Lung microvascular endothelial cell (primary cell): ENCODE results near the gene LEFTY2. TPM values are rescaled to one million over a fixed set of nuclear protein-coding genes. Genes with fewer than 3 reads are reported as not detected.
A peak's percentile ranks its signal among the peaks of the same experiment; 100 is the strongest.
"Not testable (repeated sequence)": the region's sequence is repeated elsewhere in the genome, so short reads cannot be mapped to it uniquely, and the experiment has no call there.

ENCODE experiments used
- DNase-seq, 2 donors: peaks; one replicate each; pipeline versions ENCODE4 v3.0.0 to v3.0.0-alpha.2; 2010; ENCODE audit warnings: low read depth in 2 of 2
- total RNA-seq: library from RNA; depleted of rRNA; stranded (reverse); fragments of >200 nt; gene quantifications from 2 replicates; pipeline ENCODE4 v1.2.1, GENCODE V29; 2014

LEFTY2 gene
- total RNA-seq, 1 donor from 2014 or later: not detected

DNA sequence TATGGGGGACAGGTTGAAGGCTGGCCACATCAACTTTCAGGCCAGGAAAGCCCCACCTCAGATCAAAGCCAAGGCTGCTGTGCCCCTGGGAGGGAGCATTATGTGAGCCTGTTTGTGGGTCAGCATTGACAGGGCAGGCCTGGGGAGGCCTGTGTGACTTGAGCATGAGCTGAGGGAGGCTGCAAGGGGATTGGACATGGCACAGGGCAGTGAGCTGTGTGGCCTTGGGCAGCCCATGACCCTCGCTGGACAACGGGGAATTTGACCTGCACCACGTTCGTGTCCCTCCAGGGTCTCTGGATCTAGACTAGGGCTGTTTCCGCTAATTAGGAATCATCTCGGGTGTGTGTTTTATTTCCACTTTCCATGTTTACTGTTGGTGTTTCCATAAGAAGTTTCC lies 34.6 kb downstream of the LEFTY2 start:
- no peak for DNase-seq

DNA sequence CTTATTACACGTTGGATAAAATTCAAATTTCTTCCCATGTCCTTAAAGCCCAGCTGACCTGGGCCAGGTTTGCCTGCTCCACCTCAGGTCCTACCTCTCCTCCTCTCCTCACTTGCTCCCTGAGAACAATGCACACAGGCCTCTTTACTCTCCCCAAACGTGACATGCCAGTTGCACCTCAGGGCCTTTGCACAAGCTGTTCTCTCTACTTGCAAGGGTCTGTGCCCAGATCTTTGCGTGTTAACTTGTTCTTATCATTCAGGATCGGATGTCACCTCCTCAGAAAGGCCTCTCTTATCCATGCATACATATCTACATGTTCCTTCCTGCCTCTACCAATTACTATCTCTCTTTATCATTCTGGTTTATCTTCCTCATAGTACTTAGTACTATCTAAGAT lies 37.4 kb downstream of the LEFTY2 start:
- DNase-seq: no peak

DNA sequence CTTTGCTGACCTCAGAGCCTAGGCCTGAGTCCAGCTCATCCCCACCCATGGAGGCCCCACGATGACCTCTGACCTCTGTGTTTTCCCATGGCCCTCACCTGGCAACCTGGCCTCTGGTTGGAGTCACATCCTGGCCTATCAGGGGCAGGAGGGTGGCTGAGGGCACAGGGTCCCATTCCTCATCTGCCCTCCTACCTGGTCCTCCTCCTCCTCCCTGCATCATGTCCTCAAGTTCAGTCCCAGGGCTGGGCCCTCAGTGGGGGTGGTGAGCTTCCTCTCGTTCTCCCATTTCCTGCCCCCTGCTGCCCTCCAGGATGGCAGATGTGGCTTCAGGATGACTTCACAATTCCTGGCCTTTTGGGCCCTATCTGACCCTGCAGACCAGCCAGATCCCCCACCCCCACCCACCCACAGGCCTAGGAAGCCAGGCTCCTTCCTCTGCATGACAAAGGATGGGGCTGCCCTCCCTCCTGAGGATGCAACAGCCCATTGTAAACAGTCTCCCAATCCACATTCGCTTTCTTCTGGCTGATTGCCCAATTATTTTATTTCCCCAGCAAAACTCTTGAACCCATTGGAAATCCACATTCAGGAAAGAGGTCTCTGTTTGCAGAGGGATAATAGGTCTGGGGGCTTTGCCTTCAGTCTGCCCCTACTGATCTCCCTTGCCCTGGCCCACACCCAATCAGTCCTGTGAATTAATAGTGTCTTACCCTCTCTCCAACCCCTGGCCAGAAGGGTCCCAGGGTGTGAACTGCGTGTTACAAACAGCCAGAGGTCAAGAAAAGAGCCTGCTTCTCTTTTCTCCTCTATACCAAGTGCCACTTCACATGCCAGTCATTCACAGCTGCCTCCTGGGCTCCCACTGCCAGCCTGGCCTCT lies 41.7 kb downstream of the LEFTY2 start:
- DNase-seq: peak in 1 of 2 donors; percentile 15

DNA sequence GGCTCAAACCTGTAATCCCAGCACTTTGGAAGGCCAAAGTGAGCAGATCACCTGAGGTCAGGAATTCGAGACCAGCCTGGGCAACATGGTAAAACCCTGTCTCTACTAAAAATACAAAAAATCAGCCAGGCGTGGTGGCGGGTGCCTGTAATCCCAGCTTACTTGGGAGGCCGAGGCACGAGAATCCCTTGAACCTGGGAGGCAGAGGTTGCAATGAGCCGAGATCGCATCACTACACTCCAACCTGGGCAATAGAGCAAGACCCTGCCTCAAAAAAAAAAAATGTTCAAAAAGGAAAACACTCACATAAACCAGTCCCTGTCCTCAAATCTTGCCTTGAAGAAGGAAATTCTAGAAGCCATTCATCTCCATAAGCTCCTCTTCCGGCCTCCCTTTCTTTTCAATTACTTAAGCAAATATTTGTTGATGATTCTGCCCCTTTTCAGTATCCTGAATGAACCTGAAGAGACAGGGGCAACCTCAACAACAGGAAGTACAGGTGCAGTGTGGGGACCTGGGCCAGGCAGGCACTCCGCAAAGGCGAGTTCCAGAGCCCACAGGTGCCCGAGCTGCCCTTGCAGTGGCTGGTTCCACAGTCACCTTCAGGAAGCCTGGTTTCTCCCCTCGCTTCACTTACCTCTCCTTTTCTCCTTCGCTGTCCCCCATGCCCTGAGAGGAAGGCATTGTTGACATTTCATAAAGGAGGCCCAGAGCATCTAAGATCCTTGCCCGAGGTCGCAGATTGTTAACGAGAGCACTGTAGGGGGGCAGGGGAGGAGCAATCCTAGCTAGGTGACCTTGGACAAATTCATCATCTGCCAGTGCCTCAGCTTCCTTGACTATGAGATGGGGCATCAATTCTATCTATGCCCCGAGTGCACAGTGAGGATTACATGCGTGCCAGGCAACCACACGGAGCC lies 43.2 kb downstream of the LEFTY2 start:
- no peak for DNase-seq

DNA sequence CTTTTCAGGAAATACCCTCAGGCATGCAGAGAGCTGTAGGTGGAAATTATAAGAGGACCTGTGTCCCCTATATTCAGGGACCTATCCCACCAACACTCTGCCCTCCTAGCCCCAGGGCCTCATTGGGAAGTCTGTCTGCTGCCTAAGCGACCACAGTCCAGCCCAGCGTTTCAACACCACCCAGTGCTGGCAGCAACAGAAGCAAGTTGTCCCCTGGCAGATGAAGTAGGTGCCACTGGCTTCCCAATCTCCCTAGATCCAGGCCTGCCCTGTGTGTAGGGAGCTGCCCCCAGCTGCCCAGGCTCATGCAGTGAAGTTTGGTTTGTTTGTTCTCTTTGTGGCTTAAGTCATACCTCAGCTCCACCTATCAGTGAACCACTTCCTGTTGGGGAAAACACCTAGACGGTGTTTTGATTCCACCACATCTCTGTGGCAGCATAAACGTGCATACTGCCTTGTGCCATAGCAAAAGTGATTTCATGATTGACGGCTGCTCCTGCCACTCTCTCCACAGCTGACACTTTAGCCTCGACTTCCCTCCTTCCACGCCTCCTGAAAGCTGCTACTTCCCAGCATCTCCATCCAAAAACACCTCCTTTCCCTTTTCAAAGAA lies 44.0 kb downstream of the LEFTY2 start:
- DNase-seq: peak in 1 of 2 donors; percentile 31

DNA sequence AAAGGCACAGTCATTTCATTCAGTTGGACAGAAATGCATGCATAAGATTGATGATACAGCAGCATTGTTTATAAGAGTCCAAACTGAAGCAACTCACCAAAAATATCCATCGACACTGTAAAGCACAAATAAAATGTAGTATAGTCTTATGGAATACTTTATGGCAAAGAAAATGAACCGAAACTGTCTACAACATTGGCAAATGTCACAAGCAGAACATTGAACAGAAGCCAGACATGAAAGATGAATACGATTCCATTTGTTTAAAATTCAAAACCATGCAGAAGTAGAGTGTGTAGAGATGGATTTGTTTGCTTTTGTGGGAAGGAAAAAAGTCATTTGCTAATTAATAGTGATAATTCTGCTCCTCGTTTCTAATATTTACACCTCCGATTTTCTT lies 44.5 kb downstream of the LEFTY2 start:
- no peak for DNase-seq

DNA sequence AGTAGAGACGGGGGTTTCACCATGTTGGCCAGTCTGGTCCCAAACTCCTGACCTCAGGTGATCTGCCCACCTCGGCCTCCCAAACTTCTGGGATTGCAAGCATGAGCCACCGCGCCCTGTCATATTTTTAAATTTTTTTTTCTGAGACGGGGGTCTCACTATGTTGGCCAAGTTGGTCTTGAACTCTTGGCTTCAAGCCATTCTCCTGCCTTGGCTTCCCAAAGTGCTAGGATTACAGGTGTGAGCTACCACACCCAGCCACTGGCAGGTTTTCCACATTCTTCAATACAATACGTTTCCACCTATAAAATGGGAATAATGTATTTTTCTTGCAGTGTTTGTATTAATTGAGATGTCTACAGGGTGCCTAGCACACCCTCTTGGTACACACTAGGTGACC lies 48.7 kb downstream of the LEFTY2 start:
- DNase-seq: no peak

DNA sequence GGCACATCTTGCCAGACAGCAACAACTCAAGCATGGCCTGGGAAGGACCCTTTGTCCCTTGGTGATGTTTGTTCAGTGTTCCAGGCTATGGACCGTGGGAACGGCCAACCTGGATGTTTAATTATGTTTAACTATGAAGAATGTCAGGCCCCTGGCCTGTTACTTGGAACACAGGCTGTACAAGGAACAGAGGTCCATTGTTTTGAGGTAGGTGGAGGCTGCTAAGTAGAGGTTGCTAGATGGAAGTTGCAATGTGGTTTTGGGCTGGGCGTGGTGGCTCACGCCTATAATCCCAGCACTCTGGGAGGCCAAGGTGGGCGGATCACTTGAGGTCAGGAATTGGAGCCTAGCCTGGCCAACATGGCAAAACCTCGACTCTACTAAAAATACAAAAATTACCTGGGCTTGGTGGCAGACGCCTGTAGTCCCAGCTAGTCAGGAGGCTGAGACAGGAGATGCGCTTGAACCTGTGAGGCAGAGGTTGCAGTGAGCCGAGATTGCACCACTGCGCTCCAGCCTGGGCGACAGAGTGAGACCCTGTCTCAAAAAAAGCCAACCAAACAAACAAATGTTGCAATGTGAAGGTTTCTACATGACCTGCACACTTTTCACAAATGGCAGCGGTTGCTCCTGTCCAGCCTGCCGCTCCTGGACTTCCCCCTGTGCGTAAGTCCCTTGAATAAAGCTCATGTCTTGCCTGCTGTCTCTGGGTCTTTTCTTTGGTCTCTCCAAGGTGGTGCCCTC lies 49.6 kb downstream of the LEFTY2 start:
- no peak for DNase-seq

DNA sequence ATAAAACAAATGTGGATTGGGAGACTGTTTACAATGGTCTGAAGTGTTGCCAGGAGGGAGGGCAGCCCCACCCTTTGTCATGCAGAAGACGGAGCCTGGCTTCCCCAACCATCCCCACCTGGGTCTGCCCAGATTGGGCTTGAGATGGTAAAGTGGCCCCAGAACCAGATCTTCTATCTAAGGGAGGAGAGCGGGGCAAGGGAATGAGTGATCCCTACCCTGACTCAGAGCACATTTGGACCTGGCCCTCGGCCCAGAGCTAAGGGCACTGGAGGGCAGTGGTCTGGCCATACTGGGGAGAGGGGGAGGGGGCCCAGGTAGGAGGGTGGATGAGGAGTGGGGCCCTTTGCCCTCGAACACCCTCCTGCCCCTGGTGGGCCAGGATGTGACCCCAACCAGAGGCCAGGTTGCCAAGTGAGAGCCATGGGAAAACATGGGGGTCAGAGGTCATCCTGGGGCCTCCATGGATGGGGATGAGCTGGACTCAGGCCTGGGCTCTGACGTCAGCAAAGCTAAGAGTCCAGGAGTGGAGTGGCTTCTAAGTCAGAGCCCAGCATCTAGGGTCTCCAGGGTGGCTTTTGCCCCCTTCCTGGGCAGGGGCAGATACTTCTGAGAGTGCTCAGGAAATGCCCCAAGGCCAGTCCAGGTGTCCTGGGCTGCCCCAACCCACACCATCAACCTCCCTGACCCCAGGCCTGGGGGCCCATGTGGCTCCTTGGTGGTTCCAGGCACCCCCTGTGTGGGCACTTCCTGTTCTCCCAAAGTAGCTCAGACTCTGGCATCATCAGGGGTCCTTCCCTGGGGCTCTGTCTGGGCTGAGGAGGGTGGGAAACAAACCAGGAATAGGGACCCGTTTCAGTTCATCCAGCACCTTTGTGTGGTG lies 50.4 kb downstream of the LEFTY2 start:
- no peak for DNase-seq

DNA sequence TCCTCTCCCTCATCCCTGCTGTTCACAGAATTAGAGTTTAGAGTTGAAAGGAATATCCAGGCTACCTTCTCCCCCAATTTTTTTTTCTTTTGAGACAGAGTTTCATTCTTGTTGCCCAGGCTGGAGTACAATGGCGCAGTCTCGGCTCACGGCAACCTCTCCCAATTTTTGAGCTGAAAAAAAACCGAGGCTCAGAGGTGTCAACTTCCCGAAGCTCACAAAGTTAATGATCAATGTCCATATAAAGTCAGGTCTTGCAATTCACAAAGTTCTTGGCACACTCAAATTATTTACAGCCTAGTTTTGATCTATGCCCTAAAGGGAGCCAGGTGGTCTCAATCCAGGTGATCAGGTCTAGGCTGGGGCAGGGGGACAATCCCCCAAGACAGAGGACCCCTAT lies 51.3 kb downstream of the LEFTY2 start:
- no peak for DNase-seq

DNA sequence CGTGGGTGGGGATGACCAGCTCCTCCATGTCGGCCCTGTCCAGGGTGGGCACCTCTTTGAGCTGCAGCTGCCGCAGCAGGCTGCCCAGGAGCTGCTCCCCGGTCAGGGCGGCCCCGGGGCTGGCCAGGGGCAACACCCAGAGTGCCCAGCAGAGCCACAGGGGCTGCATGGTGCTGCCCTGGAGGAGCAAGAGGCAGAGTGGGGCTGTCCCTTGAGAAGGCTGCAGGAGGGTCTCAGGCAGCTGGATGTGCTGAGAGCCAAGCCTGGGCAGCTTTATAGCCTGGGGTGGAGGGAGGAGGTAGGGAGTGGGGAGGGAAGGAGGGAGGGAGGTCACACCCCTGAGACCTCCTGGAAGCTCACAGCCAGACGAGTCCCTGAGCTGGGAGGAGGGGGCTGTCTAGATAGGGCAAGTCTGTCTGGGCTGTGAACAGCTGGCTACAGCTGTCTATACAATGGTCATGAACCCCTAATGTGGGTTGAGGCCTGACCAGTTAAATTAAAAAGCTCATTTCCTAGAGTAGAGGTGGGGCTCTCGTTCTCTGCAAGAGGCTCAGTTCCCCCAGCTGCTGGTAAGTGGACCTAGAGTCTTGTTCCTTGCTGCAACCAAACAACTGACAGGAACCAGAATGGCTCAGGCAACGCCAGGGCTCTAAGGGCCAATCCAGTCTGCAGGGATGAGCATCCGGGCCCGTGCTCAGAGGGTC lies 52.0 kb downstream of the LEFTY2 start, which contains the start of gene LEFTY1:
Gene LEFTY1 (minus strand): TSS at position 249 of the 704 bp plus-strand sequence. CDS start 80 bp downstream, at position 169.
- DNase-seq: no peak

DNA sequence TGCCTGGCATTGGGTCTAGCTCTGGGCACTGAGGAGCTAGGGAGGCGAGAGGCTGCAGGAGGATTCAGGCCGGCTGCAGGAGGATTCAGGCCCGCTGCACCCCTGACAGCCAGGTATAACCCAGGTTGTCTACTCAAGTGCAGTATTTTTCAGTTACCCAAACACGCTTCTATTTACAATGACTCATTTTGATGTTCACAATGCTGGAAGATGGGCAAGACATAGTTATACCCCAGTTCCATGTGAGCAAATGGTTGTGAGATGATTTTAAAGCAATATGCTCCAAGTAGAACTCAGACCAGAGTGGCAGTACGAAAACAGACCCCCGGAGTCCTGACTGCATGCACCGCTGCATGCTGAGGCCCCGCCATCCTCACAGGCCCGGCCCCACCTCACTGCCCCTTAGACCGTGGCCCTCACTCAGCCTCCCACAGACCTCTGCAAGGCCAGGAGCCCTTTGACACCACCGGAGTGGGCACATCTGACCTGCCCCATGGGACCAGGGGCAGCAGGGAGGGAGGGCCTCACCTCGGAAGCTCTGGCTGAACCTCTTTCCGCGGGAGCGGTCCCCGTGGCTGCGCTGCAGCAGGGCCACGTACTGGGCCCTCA lies 52.6 kb downstream of the LEFTY2 start:
- no peak for DNase-seq

DNA sequence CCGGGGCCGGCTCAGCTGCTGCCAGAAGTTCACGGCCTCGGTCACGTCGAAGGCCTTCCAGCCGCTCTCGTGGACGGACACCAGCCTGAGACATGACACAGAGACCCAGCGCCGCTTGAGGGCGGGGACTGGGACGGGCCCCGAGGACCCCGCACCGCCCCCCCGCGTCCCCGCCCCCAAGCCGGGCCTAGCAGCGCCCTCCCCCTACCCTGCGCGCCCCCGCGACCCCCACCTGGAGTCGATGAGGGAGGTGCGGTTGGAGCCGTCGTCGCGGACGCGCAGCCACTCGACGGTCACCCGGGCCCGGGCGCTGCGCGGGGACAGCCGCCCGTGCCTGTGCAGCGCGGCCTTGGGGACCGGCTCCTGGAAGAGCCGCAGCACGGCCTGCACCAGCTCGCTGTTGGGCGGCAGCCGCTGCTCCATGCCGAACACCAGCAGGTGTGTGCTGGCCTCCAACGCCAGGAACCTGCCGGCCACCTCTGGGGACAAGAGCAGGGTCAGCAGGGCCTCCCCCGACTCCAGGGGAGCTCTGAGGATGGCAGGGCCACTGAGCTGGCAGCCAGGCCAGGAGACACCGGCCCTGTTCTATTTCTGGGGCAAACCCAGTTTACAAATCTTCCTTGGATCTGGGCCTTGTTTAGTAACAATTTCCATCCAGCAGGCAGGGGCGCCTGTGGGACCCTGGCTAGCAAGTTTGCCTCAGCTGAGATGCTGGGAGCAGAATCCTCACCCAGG lies 53.3 kb downstream of the LEFTY2 start:
- not testable (repeated sequence) for DNase-seq

DNA sequence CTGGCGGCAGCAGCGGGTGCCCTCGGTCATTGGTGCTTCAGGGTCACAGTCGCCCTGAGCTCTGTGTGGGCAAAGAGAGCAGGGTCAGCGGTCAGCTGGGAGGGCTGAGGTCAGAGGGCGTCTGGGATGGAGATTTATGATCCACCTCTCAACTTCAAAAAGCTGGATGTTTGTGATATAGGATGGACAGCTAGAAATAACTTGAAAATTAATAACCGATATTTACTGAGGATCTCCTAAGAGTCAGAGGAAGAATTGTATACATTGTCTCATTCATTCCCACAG lies 54.0 kb downstream of the LEFTY2 start:
- no peak for DNase-seq
